Activated naive CD8-positive, alpha-beta T cell treated with anti-CD3 and anti-CD28 coated beads, Interleukin-2, amount 50 U/mL, for 16 hours (primary cell): ENCODE results near the gene SLC37A4.
"Not testable (repeated sequence)": the region's sequence is repeated elsewhere in the genome, so short reads cannot be mapped to it uniquely, and the experiment has no call there.

Source experiments
- DNase-seq: peaks from one replicate; pipeline ENCODE4 v3.0.0-alpha.2; 2020; ENCODE audit warnings: low read depth, low spot score

SLC37A4 gene

GRCh38 chr11:119030329-119031047 is at the start of gene SLC37A4:
SLC37A4 (minus strand) TSS chr11:119030877.
- peak; percentile 91 for DNase-seq

GRCh38 chr11:119078675-119079420 is 48.2 kb upstream of the SLC37A4 start:
- no peak for DNase-seq

- DNase-seq = no peak
Measured at GRCh38 chr11:119077839-119078238, 47.2 kb upstream of the SLC37A4 start.

GRCh38 chr11:119067371-119068222 is 36.9 kb upstream of the SLC37A4 start, which contains the start of gene VPS11:
VPS11 (plus strand) TSS chr11:119067818; CDS start chr11:119067824, 6 bp downstream.
- DNase-seq = peak; percentile 96

GRCh38 chr11:119065369-119065768 is 34.7 kb upstream of the SLC37A4 start:
- DNase-seq = no peak

- no peak for DNase-seq
Measured at GRCh38 chr11:119062779-119063178, 32.1 kb upstream of the SLC37A4 start.

GRCh38 chr11:119061256-119061655 is 30.6 kb upstream of the SLC37A4 start:
- no peak for DNase-seq

GRCh38 chr11:119059128-119059527 is 28.5 kb upstream of the SLC37A4 start:
- not testable (repeated sequence) for DNase-seq

GRCh38 chr11:119057000-119057769 is 26.5 kb upstream of the SLC37A4 start, which contains the start of gene HYOU1:
HYOU1 (minus strand) TSS chr11:119057205; CDS start chr11:119056160, 1,045 bp downstream.
- peak; percentile 98 for DNase-seq

GRCh38 chr11:119056421-119056999 is 25.8 kb upstream of the SLC37A4 start:
- DNase-seq = peak; percentile 6

- DNase-seq = no peak
Measured at GRCh38 chr11:119055901-119056300, 25.2 kb upstream of the SLC37A4 start.

- no peak for DNase-seq
Measured at GRCh38 chr11:119054418-119054817, 23.7 kb upstream of the SLC37A4 start.

- no peak for DNase-seq
Measured at GRCh38 chr11:119052163-119052814, 21.6 kb upstream of the SLC37A4 start.

- DNase-seq = no peak
Measured at GRCh38 chr11:119051440-119052162, 20.9 kb upstream of the SLC37A4 start.

GRCh38 chr11:119049081-119049480 is 18.4 kb upstream of the SLC37A4 start:
- DNase-seq = no peak

GRCh38 chr11:119048644-119049043 is 18.0 kb upstream of the SLC37A4 start:
- no peak for DNase-seq

- DNase-seq = no peak
Measured at GRCh38 chr11:119047205-119047604, 16.5 kb upstream of the SLC37A4 start.

GRCh38 chr11:119046489-119046888 is 15.8 kb upstream of the SLC37A4 start:
- no peak for DNase-seq

GRCh38 chr11:119044708-119045107 is 14.0 kb upstream of the SLC37A4 start:
- DNase-seq = no peak
